GM18508 (cell line): ENCODE results near the gene ABHD17C.

ENCODE experiments used
- ATAC-seq: cut with Tn5 transposase; IDR thresholded peaks from one replicate; pipeline ENCODE4 v1.9.1; 2021; ENCODE audit warnings: moderate number of reproducible peaks; ENCODE audit not compliant: insufficient read depth, unreplicated experiment

The ABHD17C gene

DNA sequence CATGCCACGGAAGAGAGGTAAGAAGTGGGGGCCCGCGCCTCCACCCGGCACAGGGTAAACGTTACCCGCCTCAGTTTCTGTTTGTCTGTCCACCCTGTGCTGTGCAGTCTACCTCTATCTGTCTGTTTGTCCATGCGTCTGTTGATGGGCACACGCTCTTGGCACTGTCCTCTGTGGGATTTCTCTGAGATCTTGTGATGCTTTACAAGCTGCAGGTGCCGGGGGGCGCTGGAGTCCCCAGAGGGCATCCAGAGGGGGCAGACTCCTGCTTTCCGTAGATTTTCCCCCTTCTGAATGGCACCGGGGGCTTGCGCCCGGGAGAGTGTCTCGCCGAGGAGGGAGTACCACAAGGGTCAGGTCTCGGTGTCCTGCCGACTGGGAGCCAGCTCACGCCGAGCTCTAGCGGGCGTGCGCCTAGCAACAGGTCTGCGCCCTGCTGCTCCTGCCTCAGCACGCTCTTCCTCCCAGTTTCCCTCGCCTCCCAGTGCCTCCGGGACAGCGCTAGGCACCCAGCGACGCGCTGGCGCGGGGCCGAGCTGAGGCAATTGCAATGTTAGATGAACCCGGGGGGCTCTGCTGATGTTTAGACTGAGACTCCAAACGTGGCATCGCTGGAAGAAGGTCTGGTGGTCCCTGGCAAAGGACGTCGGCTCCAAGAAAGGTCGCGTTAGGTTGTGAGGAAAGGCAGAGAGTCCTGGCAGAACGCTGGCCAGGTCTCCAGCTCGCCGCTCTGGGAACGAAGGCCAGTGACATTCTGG lies 84.7 kb downstream of the ABHD17C start:
- no peak for ATAC-seq

DNA sequence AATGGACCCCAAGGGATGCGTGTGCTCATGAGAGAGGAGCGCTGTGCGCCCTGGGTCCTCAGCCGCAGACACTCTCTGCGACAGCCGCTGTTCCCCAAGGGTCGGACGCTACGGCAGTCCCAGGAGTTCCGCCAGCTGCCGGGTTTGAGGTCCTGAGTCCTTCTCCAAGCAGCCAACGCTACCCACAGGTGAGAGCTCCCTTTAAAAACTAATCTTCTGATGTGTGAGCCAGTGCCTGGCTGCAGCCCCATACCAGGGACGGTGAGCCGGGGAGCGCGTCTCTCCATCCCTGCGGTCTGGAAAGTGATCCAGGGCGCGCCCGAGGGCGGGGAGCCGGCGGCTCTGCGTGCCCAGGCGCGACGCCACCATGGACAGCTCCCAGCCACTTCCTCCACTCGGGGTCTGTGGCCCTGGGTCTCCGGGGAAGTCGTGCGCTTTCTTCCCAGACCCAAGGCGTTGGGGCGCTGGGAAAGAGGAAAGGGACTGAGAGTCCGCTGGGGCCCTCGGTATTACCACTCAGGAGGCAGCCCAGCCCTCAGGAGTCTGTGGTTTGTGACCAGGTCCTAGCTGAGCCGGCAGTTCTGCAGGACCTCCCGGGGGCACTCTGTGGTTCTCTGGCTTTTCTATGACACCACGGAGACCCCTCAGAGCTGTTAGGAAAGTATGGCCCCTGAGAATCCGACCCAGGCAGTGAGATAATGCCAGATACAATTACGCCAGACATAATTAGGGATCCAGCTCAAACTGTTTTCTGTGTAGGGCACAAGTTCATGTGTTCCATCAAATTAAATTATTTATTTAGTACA lies 85.5 kb downstream of the ABHD17C start:
- no peak for ATAC-seq

DNA sequence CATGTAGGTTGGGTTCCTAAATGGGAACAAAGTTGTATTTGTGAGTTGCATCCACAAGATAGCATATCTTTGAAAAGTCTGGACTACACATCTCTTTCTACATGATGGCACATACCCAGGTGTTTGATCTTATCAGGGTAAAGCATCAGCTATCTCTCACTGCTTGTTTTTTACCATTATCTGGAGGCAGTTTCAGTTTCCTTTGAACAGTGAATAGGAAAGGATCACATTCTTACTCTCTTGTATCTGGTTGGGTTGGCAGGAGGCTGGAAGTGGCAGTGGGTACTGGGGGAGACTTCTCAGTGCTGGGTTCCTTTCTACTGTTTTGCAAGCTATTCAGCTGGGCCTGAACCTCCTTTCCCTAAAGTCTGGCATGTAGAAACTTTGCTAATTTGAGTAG lies 88.2 kb downstream of the ABHD17C start:
- no peak for ATAC-seq

DNA sequence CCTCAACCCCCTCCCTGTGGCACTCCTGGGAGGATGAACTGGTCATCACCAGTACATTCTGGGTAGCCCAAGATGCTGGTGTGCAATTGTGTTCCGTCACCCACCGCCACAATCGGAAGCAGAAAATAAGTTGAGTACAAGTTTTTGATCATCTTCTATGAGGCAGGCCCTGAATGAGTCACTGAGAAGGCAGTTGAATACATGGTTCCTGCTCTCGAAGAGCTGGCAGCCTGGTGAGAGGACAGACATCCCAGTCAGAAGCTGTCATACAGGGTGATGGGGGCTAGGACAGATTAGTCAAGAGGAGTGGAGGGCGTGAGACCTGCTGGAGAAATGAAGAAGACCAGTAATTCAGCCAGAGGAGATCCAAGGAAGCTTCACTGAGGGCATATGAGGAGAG lies 90.2 kb downstream of the ABHD17C start:
- ATAC-seq: no peak

DNA sequence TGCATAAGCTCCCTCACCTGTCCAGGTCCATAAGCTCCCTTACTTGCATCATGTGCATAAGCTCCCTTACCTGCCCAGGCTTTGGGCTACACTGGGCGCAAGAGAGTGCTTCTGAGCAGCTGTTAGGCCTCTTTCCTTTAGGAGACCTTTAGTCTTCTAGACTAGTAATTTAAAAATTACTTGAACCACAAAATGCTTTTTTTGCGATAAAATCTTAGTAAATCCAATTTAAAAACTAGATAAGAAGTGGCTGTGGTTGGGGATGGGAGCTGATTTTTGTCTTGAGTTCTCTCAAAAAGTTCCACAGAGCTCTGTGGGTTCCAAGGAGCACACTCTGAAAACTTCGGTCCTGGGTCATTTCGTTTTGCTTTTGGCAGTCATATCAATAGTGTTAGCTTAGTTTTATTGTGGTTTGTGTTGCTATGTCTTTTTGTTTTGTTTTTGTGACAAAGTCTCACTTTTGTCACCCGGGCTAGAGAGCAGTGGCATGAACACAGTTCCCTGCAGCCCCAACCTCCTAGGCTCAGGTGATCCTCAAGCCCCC lies 90.8 kb downstream of the ABHD17C start:
- no peak for ATAC-seq

DNA sequence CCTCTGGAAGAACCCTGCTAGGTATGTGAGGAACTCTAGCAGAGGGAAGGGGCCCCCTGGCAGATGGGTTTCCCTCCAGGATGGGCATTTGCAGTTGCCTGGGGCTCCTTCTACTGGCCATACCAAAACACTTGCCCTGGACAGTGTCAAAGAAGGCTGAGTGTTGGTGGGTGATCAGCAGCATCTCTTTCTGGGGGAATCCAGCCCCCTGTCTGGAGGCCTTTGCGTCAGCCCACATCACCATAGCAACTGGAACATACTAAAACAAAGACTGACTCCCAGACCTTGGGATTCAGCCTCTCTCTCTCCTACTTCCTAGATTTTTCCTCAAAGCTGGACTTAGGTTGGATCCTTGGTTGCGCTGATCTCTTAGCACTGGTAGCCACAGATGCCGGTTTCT lies 92.2 kb downstream of the ABHD17C start:
- no peak for ATAC-seq

DNA sequence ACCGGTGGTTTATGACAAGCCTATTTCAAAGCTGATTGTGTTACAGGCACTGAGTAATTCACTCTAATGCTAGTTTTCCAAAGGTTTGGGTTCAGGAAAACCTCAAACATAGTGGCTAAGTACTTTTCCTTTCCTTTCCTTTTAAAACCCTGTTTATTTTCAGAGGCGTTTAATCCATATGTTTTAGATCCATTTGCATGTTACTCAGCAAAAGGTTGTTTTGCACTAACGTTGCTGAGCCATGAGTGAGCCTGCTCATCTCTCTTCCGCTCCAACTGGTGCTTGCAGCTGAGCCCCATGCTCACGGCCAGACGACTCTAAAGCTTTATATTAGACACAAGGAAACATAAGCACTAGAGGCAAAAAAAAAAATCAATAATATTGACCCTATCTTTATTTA lies 93.4 kb downstream of the ABHD17C start:
- no peak for ATAC-seq

DNA sequence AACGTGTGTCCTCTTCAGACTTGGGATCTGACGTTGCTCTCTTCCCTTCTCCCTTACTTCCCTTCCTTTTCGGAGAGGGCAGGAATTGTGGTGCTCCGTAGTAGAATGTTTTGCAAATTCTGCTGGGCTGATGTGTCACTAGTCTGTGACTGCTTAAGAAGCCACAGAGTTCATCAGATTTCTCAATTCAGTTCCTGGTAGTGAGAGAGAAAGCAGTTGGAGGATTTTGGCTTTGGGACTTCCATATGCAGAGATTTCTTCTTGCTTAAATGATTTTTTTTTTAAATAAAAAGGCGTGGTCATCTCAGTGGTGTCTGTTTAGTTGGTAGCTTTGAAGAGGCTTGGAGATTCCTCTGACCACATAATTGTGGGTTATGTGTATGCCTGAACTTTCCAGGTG lies 94.2 kb downstream of the ABHD17C start:
- ATAC-seq: no peak

DNA sequence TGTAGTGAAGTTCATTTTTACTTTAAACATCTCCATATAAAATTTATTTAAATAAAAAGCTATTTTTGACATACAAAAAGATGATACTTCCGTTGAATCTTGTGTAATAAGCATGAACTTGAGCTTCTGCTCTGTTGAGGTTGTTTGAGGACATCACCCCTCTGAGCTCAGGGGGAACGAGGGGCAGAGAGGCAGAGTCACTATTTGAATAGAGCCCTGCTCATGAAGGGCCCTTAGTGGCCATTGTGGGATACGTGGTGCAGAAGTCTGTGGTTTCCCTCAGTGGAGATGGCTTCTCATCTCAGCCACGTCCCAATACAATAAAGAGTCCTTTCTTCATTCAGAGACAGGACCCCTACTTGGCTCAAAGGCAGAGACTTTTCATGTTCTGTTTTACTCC lies 94.7 kb downstream of the ABHD17C start:
- ATAC-seq: no peak

DNA sequence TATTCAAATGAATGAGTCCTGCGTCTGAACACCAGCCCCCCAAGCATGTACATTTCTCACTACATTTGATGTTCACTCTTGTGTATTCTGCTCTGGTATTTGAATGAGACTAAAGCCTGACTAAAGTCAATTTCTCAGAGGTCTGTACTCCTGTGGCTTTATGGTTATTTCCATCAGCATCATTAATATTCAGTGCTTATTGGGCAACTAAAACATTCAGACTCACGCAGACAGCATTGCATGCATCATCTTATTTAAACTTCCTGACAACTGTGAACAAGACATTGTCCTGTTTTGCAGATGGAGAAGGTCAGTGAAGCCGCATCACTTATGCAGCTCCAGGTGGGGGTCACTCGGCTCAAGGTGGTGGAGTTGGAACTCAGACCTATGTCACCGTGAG lies 95.1 kb downstream of the ABHD17C start:
- no peak for ATAC-seq

DNA sequence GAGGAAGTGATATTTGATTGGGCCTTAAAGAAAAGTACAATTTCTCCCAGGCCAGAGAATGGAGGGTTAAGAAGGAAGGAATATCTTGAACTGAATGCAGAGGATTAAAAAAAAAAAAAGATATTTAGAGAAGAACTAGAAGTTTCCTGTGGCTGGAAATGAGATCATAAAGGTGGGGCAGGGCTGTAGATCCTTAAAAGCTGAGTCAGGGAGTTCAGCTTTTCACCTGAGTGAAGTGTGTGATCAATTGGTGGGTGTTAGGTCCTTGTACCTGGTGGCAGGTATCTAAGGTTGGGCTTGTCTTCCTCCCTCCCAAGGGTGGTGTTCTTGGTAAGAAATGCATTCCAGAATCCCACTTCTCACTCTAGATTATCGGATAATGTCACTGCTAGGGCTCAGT lies 95.9 kb downstream of the ABHD17C start:
- no peak for ATAC-seq

DNA sequence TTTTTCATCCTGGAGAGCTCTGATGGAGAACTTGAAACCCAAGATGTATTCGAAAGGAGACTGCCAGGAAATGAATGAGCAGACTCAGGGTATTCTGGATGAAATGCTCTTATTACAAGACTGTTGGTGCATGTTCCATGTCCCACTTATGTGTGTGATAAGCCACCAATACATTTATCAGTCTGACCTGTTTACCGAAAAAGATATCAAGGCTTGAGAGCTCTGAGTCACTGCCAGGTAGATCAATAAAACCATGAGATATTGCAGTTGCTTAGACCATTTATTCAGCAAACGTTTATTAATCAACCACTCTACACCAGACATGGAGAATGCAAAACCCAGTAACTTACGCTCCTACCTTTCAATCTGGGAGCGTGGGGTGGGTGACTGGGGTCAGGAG lies 101.3 kb downstream of the ABHD17C start:
- ATAC-seq: no peak

DNA sequence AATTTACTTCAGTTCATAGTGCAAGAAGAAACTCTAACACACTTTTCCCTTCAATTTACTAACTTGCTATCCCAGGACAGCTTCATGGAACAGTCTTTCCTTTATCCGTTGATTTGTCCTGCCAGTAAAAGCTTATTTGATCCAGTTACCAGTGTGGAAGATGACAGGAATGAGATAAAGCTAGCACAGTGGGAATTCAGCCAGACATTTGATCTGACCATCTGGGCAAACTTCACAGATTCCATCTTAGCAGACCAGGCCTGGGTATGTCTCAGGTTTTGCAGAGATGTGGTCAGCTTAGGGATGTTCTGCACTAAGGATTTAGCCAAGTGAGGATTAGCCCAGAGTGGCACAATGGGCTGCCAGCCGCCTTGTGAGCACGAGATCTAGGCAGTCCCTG lies 103.8 kb downstream of the ABHD17C start:
- ATAC-seq: no peak

DNA sequence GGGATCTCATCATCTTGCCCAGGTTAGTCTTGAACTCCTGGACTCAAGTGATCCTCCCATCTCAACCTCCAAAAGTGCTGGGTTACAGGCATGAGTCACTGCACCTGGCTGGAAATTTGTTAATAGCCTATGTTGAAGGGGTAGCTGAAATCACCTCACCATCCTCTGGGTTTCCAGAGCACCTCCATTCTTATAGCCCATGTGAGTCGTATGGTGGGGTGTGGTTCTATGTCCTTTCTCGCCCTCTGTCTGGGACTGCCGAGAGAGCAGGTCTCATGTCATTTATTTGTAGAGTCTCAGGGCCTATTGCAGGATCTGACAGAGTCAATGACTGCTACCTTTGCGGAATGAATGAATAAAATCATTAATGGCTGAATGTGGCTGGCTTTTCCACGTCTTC lies 105.0 kb downstream of the ABHD17C start:
- ATAC-seq: no peak

DNA sequence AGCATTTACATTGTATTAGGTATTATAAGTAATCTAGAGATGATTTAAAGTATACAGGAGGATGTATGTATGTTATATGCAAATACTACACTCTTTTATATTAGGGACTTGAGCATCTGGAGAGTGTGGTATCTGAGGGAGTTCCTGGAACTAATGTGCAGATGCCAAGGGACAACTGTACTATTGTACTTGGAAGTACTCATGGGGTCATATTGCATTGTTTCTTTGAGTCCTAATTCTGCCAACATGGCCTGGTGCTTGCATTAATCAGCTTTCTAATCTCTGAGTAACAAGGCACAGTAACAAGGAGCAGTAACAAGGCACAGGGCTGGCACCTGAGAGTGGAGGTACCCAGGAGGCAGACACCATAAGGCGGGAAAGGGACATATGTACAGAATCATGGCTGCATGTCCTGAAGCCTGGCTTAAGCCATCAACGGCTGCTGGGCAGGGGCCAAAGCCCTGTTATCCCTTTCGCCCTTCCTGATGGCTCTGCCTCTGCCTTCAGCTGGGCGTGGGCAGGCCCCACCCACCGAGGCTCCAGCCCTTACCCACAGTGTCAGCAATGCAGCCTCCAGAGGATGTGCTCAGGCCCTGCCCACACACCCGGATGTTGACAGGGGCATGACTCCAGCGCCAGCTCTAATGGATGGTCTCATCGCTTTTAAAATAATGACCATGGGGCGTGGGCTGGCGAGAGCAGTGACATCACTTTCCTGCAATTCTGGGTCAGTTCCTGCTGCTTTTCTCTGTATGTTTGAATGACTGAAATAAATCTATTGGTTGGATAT lies 107.0 kb downstream of the ABHD17C start:
- ATAC-seq: no peak

DNA sequence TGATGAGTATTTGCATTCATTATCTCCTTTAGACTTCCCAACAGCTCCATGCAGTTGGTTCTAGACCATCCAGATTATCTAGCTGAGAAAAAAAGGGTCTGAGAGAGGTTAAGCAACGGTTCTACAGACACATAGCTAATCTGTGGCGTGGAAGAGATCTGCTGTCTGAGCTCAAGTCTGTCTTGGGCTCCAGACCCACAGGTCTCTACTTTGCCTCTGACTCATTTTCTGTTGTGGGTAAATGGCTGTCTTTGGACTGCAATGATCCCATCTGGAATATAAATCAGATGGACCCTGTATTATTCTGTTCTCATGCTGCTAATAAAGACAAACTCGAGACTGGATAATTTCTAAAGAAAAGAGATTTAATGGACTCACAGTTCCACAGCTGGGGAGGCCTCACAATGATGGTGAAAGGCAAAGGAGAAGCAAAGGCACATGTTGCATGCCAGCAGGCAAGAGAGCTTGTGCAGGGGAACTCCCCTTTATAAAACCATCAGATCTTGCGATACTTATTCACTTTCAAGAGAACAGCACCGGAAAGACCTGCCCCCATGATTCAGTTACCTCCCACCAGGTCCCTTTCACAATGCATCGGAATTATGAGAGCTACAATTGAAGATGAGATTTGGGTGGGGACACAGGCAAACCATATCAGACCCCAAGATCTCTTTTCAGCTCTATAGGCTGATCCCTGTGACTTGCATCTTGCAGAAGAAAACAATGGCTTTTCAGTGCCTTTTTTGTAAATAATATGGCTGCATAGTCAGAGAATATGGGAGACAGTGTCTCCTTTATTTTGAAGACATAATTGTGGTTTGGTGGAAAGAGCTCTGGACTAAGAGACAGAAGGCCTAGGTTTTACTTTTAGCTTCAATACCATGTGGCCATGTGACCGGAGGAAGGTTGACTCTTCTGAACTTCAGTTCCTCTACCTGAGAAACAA lies 108.7 kb downstream of the ABHD17C start:
- ATAC-seq: no peak

DNA sequence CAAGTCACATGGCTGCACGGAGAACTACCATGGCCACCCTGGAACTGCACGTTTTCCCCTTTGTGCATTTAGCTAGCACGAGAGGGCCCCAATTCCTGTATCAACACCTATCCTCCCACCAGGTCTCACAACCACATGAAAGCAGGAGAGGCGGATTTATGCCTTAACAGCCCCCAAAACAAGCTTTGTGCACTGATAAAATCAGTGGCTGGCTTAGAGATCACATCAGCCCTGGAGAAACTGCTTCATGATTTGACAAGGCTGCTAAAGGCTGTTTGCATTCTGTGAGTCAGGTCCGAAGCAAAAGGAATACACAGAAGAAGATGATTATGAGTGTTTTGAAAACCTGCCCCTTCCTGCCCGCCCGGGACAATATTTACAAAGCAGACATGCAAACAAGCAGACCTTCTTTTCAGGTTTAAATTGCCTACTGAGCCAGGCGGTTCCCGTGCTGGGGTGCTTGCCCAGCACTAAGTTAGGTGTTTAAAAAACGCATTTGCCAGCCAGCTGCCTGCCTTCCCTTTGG lies 109.9 kb downstream of the ABHD17C start:
- no peak for ATAC-seq
